ENCODE measurements around the gene TUBGCP2.
"Not testable (repeated sequence)": the region's sequence is repeated elsewhere in the genome, so short reads cannot be mapped to it uniquely, and the experiment has no call there.

The TUBGCP2 gene

GRCh38 chr10:133276435-133277201 is 32.1 kb downstream of the TUBGCP2 start, which contains the start of gene ADAM8:
Gene ADAM8, minus strand, starts transcription at chr10:133276868. Its CDS starts 51 bp downstream, at chr10:133276817.
- DNase-seq = no peak

GRCh38 chr10:133276100-133276434 is 32.6 kb downstream of the TUBGCP2 start:
- no peak for DNase-seq

GRCh38 chr10:133275684-133276092 is 33.0 kb downstream of the TUBGCP2 start:
- no peak for DNase-seq

GRCh38 chr10:133274751-133275683 is 33.7 kb downstream of the TUBGCP2 start:
- DNase-seq = no peak

GRCh38 chr10:133273534-133274143 is 35.0 kb downstream of the TUBGCP2 start:
- DNase-seq = no peak

GRCh38 chr10:133272964-133273420 is 35.7 kb downstream of the TUBGCP2 start:
- no peak for DNase-seq

- no peak for DNase-seq
These were observed 36.2 kb downstream of the TUBGCP2 start for GRCh38 chr10:133272301-133272963.

GRCh38 chr10:133271521-133272300 is 37.0 kb downstream of the TUBGCP2 start:
- no peak for DNase-seq

GRCh38 chr10:133270773-133271297 is 37.8 kb downstream of the TUBGCP2 start:
- no peak for DNase-seq

- DNase-seq = no peak
These were observed 38.5 kb downstream of the TUBGCP2 start for GRCh38 chr10:133270204-133270603.

- no peak for DNase-seq
These were observed 39.3 kb downstream of the TUBGCP2 start for GRCh38 chr10:133269367-133269766.

GRCh38 chr10:133268532-133268931 is 40.1 kb downstream of the TUBGCP2 start:
- DNase-seq = no peak

- no peak for DNase-seq
These were observed 40.8 kb downstream of the TUBGCP2 start for GRCh38 chr10:133267829-133268228.

GRCh38 chr10:133267293-133267692 is 41.4 kb downstream of the TUBGCP2 start:
- no peak for DNase-seq

GRCh38 chr10:133266056-133266795 is 42.4 kb downstream of the TUBGCP2 start:
- no peak for DNase-seq

GRCh38 chr10:133265052-133265451 is 43.6 kb downstream of the TUBGCP2 start:
- DNase-seq = not testable (repeated sequence)

GRCh38 chr10:133264461-133264860 is 44.2 kb downstream of the TUBGCP2 start:
- DNase-seq = no peak

GRCh38 chr10:133263674-133264073 is 45.0 kb downstream of the TUBGCP2 start:
- no peak for DNase-seq

GRCh38 chr10:133262696-133263095 is 46.0 kb downstream of the TUBGCP2 start:
- no peak for DNase-seq

- DNase-seq = peak; percentile 81
These were observed 46.8 kb downstream of the TUBGCP2 start for GRCh38 chr10:133261726-133262325.

Measured in NCI-H1436 (cell line).